Measurements from ENCODE around the gene DKK3. TPM values are rescaled to one million over a fixed set of nuclear protein-coding genes. Genes with fewer than 3 reads are reported as not detected.

Gene DKK3
- polyA plus RNA-seq, 2 of the 4 experiments (the other 2 are of a cell fraction), result 18.4 to 20.8 TPM

- POLR2A ChIA-PET, result interaction anchor here (1.0 to 2.0 kb wide), 5 partner anchors 11 to 1119 kb away, joined by 3 to 8 read pairs (median 6); partner anchors contain the start of gene DKK3
- CTCF ChIA-PET, result interaction anchor here (0.6 to 10.9 kb wide), 9 partner anchors 11 to 178 kb away, joined by 3 to 98 read pairs (median 6); no protein-coding TSS in a partner anchor
- no peaks in the 10 kb centered on the region for H3K9me3 ChIP-seq
- peak overlapping the region; percentile 90 to 93 for H3K27ac ChIP-seq
- no peak for TF ChIP-seq FOSL2 (IDR thresholded peaks at IDR 0.05)
- peak; percentile 58; the same call in 1 of the 2 replicates for TF ChIP-seq FOSL2 (CRISPR knock-in tag; IDR thresholded peaks at IDR 0.05)
- TF ChIP-seq CBX2 (IDR thresholded peaks at IDR 0.05; ENCODE audit: borderline replicate concordance, low read depth), result no peak
- TF ChIP-seq REST (IDR thresholded peaks at IDR 0.05), result no peak
- TF ChIP-seq E2F6 (IDR thresholded peaks at IDR 0.05; ENCODE audit: borderline replicate concordance, low read depth), result no peak
- TF ChIP-seq CTCF (IDR thresholded peaks at IDR 0.05), result no peak
- no peak for TF ChIP-seq CHD2 (IDR thresholded peaks at IDR 0.05; ENCODE audit: low read length, partially characterized antibody)
- peak; percentile 60; the same call in 1 of the 2 replicates for TF ChIP-seq GATA3 (IDR thresholded peaks at IDR 0.05; ENCODE audit: borderline replicate concordance)
- TF ChIP-seq RNF2 (IDR thresholded peaks at IDR 0.05; ENCODE audit: borderline replicate concordance, low read depth), result no peak
- TF ChIP-seq PBX3 (IDR thresholded peaks at IDR 0.05), result peak; percentile 30; the same call in 1 of the 2 replicates
- H3K4me1 ChIP-seq, result peaks cover 52% of the 10 kb centered on the region
- peak overlapping the region; percentile 82 for H3K4me2 ChIP-seq
- DNase-seq (ENCODE audit: low read depth in 1 of 2, low spot score in 1 of 2) (peak; percentile 71 to 75), FAIRE-seq (peak; percentile 32), ATAC-seq (peak; percentile 83 to 91)
- WGBS (ENCODE audit: missing lambda C conversion rate), result 15% methylated on average over 10 of the region's 10 CpGs
- H3K4me3 ChIP-seq, result peak overlapping the region; percentile 14; the same call in 2 of the 3 replicates
Measured at GRCh38 chr11:11977206-11977938, 31.1 kb downstream of the DKK3 start.

GRCh38 chr11:11976481-11977127 lies 31.8 kb downstream of the DKK3 start:
- ATAC-seq, result peak; percentile 21 to 45
- peak overlapping the region; percentile 14; the same call in 1 of the 3 replicates for H3K4me3 ChIP-seq
- H3K27ac ChIP-seq, result peak overlapping the region; percentile 90 to 93
- no peaks in the 10 kb centered on the region for H3K9me3 ChIP-seq
- ChIA-PET CTCF (interaction anchor here (0.7 to 10.9 kb wide), 10 partner anchors 10 to 305 kb away, joined by 3 to 98 read pairs (median 6); no protein-coding TSS in a partner anchor), POLR2A (interaction anchor here (1.0 to 2.0 kb wide), 5 partner anchors 10 to 1118 kb away, joined by 3 to 8 read pairs (median 6); partner anchors contain the start of gene DKK3)
- no peak for TF ChIP-seq ZC3H11A (IDR thresholded peaks at IDR 0.05)
- TF ChIP-seq RAD21 (conservative IDR thresholded peaks at IDR 0.05 in 1 of 2, IDR thresholded peaks at IDR 0.05 in 1 of 2), result peak in 1 of 2 experiments; percentile 10; a peak in 1 of 5 replicates
- DNase-seq (ENCODE audit: low read depth in 1 of 2, low spot score in 1 of 2), result peak in 1 of 2 experiments; percentile 27
- no peak for FAIRE-seq
- H3K4me1 ChIP-seq, result peaks cover 52% of the 10 kb centered on the region
- peak overlapping the region; percentile 82 for H3K4me2 ChIP-seq
- 42% methylated on average over 6 of the region's 6 CpGs for WGBS (ENCODE audit: missing lambda C conversion rate)

Measured in A549 (cell line).